ENCODE results near the gene TNPO3. TPM values are rescaled to one million over a fixed set of nuclear protein-coding genes. Genes with fewer than 3 reads are reported as not detected.

The TNPO3 gene
- total RNA-seq, 6 experiments from 2014 or later, result 15.2 to 30.2 (median 22.2) TPM

DNA sequence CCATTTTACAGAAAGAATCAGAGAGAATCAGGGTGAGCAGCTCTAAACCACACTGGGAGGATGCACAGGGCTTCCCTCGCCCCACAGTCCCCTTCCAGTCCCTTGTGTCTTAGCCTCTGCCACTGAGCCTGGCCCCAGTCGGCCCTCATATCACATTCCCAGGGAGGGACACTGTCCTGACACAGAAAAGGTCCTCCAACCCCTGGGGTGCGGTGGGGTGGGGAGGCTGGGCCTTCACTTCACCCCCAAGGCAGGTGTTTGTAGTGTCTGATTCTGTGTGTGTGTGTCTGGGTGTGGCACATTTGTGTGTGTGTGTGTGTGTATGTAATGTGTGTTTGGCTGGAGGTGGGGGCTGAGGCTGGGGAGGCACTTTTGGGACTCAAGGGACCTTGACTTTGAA, 142.6 kb downstream of the TNPO3 start:
- H3K4me3 ChIP-seq, result no peak overlapping the region
- ATAC-seq (no peak), DNase-seq (no peak)
- WGBS (ENCODE audit: insufficient coverage, low coverage, low lambda C conversion rate, missing lambda C conversion rate), result 33% methylated on average over 1 of the region's 3 CpGs
- no peaks in the 10 kb centered on the region for H3K36me3 ChIP-seq
- intact Hi-C loops (cut with DNase I), result loop anchor here in 1 of 2 donors (5.0 kb wide), 1 partner anchor 180 kb away; no protein-coding TSS in a partner anchor
- TF ChIP-seq, protein P1, sequence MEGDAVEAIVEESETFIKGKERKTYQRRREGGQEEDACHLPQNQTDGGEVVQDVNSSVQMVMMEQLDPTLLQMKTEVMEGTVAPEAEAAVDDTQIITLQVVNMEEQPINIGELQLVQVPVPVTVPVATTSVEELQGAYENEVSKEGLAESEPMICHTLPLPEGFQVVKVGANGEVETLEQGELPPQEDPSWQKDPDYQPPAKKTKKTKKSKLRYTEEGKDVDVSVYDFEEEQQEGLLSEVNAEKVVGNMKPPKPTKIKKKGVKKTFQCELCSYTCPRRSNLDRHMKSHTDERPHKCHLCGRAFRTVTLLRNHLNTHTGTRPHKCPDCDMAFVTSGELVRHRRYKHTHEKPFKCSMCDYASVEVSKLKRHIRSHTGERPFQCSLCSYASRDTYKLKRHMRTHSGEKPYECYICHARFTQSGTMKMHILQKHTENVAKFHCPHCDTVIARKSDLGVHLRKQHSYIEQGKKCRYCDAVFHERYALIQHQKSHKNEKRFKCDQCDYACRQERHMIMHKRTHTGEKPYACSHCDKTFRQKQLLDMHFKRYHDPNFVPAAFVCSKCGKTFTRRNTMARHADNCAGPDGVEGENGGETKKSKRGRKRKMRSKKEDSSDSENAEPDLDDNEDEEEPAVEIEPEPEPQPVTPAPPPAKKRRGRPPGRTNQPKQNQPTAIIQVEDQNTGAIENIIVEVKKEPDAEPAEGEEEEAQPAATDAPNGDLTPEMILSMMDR (IDR thresholded peaks at IDR 0.05), result no peak
- no peak for TF ChIP-seq POLR2A (IDR thresholded peaks at IDR 0.05)
- H3K4me1 ChIP-seq, result peaks cover 0 to 4% (median 0%) of the 10 kb centered on the region in 4 donors
- H3K27me3 ChIP-seq, result no peaks in the 10 kb centered on the region
- H3K27ac ChIP-seq, result no peak overlapping the region
- H3K9me3 ChIP-seq, result no peaks in the 10 kb centered on the region

DNA sequence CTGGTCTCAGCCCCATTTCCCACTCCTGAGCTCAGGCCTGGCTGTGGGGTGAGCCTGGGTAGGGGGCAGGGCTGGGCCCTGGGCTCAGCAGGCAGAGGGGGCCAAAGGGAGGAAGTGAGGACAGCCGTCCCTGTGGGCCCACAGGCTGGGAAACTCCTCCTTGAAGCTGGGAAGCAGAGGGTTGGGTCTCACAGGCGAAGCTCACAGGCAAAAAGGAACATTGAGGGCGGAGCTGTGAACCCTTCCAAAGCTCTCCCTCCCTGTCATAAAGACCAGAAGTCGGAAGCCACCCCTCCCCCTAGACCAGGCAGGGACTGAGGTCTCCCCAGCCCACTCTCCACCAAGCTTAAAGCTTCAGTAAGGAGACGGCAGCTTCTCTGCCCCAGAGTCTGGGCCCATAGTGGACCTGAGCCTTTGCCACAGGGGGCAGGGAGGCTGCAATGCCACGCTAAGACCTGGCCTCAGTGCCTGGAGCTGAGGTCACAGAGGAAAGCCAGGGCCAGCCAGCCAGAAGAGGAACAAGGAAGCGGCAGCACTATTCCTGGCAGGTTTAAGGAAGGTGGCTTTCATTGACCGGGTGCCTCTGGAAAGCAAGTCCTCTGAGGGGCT, 143.4 kb downstream of the TNPO3 start:
- intact Hi-C loops (cut with DNase I), result loop anchor here in 1 of 2 donors (5.0 kb wide), 1 partner anchor 181 kb away; no protein-coding TSS in a partner anchor
- H3K4me1 ChIP-seq, result peaks cover 0 to 4% (median 0%) of the 10 kb centered on the region in 4 donors
- H3K27ac ChIP-seq, result no peak overlapping the region
- no peak overlapping the region for H3K4me3 ChIP-seq
- TF ChIP-seq, protein P1 (IDR thresholded peaks at IDR 0.05), result no peak
- TF ChIP-seq POLR2A (IDR thresholded peaks at IDR 0.05), result no peak
- ATAC-seq (peak in 1 of 4 donors; percentile 5), DNase-seq (no peak)
- no peaks in the 10 kb centered on the region for H3K9me3 ChIP-seq
- no peaks in the 10 kb centered on the region for H3K27me3 ChIP-seq
- H3K36me3 ChIP-seq, result no peaks in the 10 kb centered on the region
- 55% methylated on average over 2 of the region's 8 CpGs for WGBS (ENCODE audit: insufficient coverage, low coverage, low lambda C conversion rate, missing lambda C conversion rate)

DNA sequence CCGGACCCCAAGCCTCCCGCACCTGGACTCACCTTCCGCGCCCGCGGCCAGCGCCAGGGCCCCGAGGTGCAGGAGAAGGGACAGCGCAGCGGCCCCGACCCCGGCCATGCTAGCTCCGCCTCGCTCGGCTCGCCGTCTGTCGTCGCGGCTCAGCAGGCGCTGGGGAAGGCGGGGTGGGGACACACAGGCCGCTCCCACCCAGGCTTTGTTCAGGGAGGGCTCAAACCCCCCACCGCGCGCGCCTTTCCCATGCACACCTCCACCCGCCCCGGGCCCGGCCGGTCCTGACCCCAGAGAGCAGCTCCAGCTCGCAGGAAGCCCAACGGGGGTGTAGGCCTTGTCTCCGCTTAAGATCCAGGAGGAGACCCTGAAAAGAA, 144.4 kb downstream of the TNPO3 start, which contains the start of gene KCP:
KCP (minus strand) TSS at position 141 of the 377 bp plus-strand sequence; CDS start at position 108, 33 bp downstream.
- ATAC-seq (peak in 3 of 4 donors; percentile 10 to 20 (median 17)), DNase-seq (peak in 1 of 3 donors; percentile 16)
- Histone ChIP-seq H3K27me3 (no peaks in the 10 kb centered on the region), H3K27ac (no peak within 1 kb of the TSS), H3K9me3 (no peaks in the 10 kb centered on the region), H3K4me3 (peak within 1 kb of the TSS in 1 of 3 donors; percentile 9), H3K4me1 (peaks cover 0 to 4% (median 0%) of the 10 kb centered on the region in 4 donors), H3K36me3 (no peaks in the 10 kb centered on the region)
- WGBS (ENCODE audit: insufficient coverage, low coverage, low lambda C conversion rate, missing lambda C conversion rate), result no CpG with 5 or more reads among the region's 34 CpGs
- intact Hi-C loops (cut with DNase I), result loop anchor here in 1 of 2 donors (5.0 kb wide), 1 partner anchor 182 kb away; no protein-coding TSS in a partner anchor
- no peak for TF ChIP-seq POLR2A (IDR thresholded peaks at IDR 0.05)
- TF ChIP-seq, protein P1 (IDR thresholded peaks at IDR 0.05), result no peak

- intact Hi-C loops (cut with DNase I), result loop anchor here in 1 of 2 donors (5.0 kb wide), 1 partner anchor 182 kb away; no protein-coding TSS in a partner anchor
- Histone ChIP-seq H3K4me3 (peak overlapping the region in 1 of 3 donors; percentile 9), H3K27ac (no peak overlapping the region), H3K9me3 (no peaks in the 10 kb centered on the region), H3K36me3 (no peaks in the 10 kb centered on the region), H3K4me1 (peaks cover 0 to 4% (median 0%) of the 10 kb centered on the region in 4 donors), H3K27me3 (no peaks in the 10 kb centered on the region)
- ATAC-seq, result peak; percentile 6 to 28 (median 16)
- peak in 1 of 3 donors; percentile 22 for DNase-seq
- 16% methylated on average over 24 of the region's 42 CpGs for WGBS (ENCODE audit: insufficient coverage, low coverage, low lambda C conversion rate, missing lambda C conversion rate)
- TF ChIP-seq, protein P1 (IDR thresholded peaks at IDR 0.05), result no peak
- no peak for TF ChIP-seq POLR2A (IDR thresholded peaks at IDR 0.05)
Measured at GRCh38 chr7:128909625-128910568, 145.0 kb downstream of the TNPO3 start.

All from right lobe of liver (tissue), 6 donors.